SKM-1 treated with dmso at 0.1 percent for 144 hours (cell line): ENCODE measurements around the gene AFG1L.
A peak's percentile ranks its signal among the peaks of the same experiment; 100 is the strongest.
"Not testable (repeated sequence)": the region's sequence is repeated elsewhere in the genome, so short reads cannot be mapped to it uniquely, and the experiment has no call there.

Source experiments
- DNase-seq: peaks from one replicate; lab custom pipeline; 2025; ENCODE audit not compliant: unreplicated experiment; lab: John Stamatoyannopoulos, UW

AFG1L gene

GRCh38 chr6:108449717-108450116 lies 154.9 kb downstream of the AFG1L start:
- DNase-seq, result not testable (repeated sequence)

- no peak for DNase-seq
Measured at GRCh38 chr6:108451816-108452215, 157.0 kb downstream of the AFG1L start.

- no peak for DNase-seq
Measured at GRCh38 chr6:108452711-108453195, 157.9 kb downstream of the AFG1L start.

GRCh38 chr6:108453601-108454185 lies 158.8 kb downstream of the AFG1L start:
- DNase-seq, result no peak

- no peak for DNase-seq
Measured at GRCh38 chr6:108454356-108454755, 159.5 kb downstream of the AFG1L start.

GRCh38 chr6:108455688-108456087 lies 160.8 kb downstream of the AFG1L start:
- DNase-seq, result no peak

GRCh38 chr6:108463784-108464183 lies 168.9 kb downstream of the AFG1L start:
- DNase-seq, result no peak

- DNase-seq, result no peak
Measured at GRCh38 chr6:108464418-108465097, 169.7 kb downstream of the AFG1L start.

GRCh38 chr6:108465098-108465495 lies 170.2 kb downstream of the AFG1L start:
- DNase-seq, result no peak

GRCh38 chr6:108468346-108468745 lies 173.5 kb downstream of the AFG1L start:
- no peak for DNase-seq

- DNase-seq, result no peak
Measured at GRCh38 chr6:108469316-108469715, 174.5 kb downstream of the AFG1L start.

GRCh38 chr6:108473197-108473596 lies 178.3 kb downstream of the AFG1L start:
- no peak for DNase-seq

- no peak for DNase-seq
Measured at GRCh38 chr6:108476376-108476775, 181.5 kb downstream of the AFG1L start.

GRCh38 chr6:108476847-108477430 lies 182.1 kb downstream of the AFG1L start:
- no peak for DNase-seq

- DNase-seq, result no peak
Measured at GRCh38 chr6:108482559-108482958, 187.7 kb downstream of the AFG1L start.

GRCh38 chr6:108484016-108484415 lies 189.2 kb downstream of the AFG1L start:
- no peak for DNase-seq

- no peak for DNase-seq
Measured at GRCh38 chr6:108489699-108490098, 194.8 kb downstream of the AFG1L start.

GRCh38 chr6:108492131-108492766 lies 197.4 kb downstream of the AFG1L start:
- DNase-seq, result peak; percentile 14

GRCh38 chr6:108494434-108494833 lies 199.6 kb downstream of the AFG1L start:
- no peak for DNase-seq

- peak; percentile 20 for DNase-seq
Measured at GRCh38 chr6:108497883-108498282, 203.0 kb downstream of the AFG1L start.

- DNase-seq, result no peak
Measured at GRCh38 chr6:108501559-108501958, 206.7 kb downstream of the AFG1L start.

GRCh38 chr6:108502832-108503231 lies 208.0 kb downstream of the AFG1L start:
- DNase-seq, result no peak
